DOHH2 (cell line): Measurements from ENCODE around the gene RNF141.

Experiments used
- H3F3A ChIP-seq: fragments of 200-600 bp; sonication (generic), shearing (Covaris generic); 2 replicates; pipeline ENCODE4 v1.6.0; 2016; ENCODE audit warnings: antibody characterized with exemption, mild to moderate bottlenecking; ENCODE audit not compliant: control insufficient read depth, insufficient read depth
- H3K27ac ChIP-seq: fragments of 200-600 bp; sonication (generic); 2 replicates; pipeline ENCODE4 v1.5.1; 2014; ENCODE audit warnings: low read depth, mild to moderate bottlenecking, low read length, moderate library complexity
- H3K27me3 ChIP-seq: fragments of 200-600 bp; sonication (generic); 2 replicates; pipeline ENCODE4 v1.6.1; 2014; ENCODE audit warnings: mild to moderate bottlenecking, low read length, mixed read lengths; ENCODE audit not compliant: control insufficient read depth
- H3K36me3 ChIP-seq: fragments of 200-600 bp; sonication (generic); 2 replicates; pipeline ENCODE4 v1.6.1; 2014; ENCODE audit warnings: mild to moderate bottlenecking, low read length, moderate library complexity, mixed read lengths; ENCODE audit not compliant: control insufficient read depth
- H3K4me1 ChIP-seq: fragments of 200-600 bp; sonication (generic); 2 replicates; pipeline ENCODE4 v1.6.1; 2014; ENCODE audit warnings: mild to moderate bottlenecking, low read length, mixed read lengths; ENCODE audit not compliant: control insufficient read depth
- H3K4me2 ChIP-seq: fragments of 200-600 bp; sonication (generic); 2 replicates; pipeline ENCODE4 v1.6.0; 2014; ENCODE audit warnings: mild to moderate bottlenecking, low read length, moderate library complexity
- H3K4me3 ChIP-seq: fragments of 200-600 bp; sonication (generic); 2 replicates; pipeline ENCODE4 v1.5.1; 2014; ENCODE audit warnings: mild to moderate bottlenecking, low read length, mixed read lengths
- H3K79me2 ChIP-seq: fragments of 200-600 bp; sonication (generic); 2 replicates; pipeline ENCODE4 v1.6.1; 2014; ENCODE audit warnings: mild to moderate bottlenecking, low read length, mixed read lengths; ENCODE audit not compliant: control insufficient read depth
- H3K9me2 ChIP-seq: fragments of 200-600 bp; sonication (generic); replicated peaks from 2 replicates; pipeline ENCODE4 v1.6.1; 2014; ENCODE audit warnings: mild to moderate bottlenecking, low read length, mixed read lengths; ENCODE audit not compliant: control insufficient read depth
- H3K9me3 ChIP-seq: fragments of 200-600 bp; sonication (generic); 2 replicates; pipeline ENCODE4 v1.6.1; 2014; ENCODE audit warnings: antibody characterized with exemption, low read length, mixed read lengths; ENCODE audit not compliant: control insufficient read depth, insufficient read depth
- H4K20me1 ChIP-seq: fragments of 200-600 bp; sonication (generic); 2 replicates; pipeline ENCODE4 v1.6.0; 2014; ENCODE audit warnings: low read depth, mild to moderate bottlenecking, antibody characterized with exemption, low read length, moderate library complexity; ENCODE audit not compliant: control insufficient read depth, insufficient read depth
- EZH2phosphoT487 ChIP-seq: fragments of 200-600 bp; sonication (generic); IDR thresholded peaks from 2 replicates; pipeline ENCODE4 v1.6.1; 2017; ENCODE audit warnings: borderline replicate concordance, mild to moderate bottlenecking, antibody characterized with exemption, low read length, moderate library complexity, mixed read lengths
- TF ChIP-seq, protein P1 (sequence below): fragments of 200-600 bp; sonication (generic); IDR thresholded peaks from one replicate; pipeline ENCODE4 v1.5.1; 2014; ENCODE audit warnings: antibody characterized with exemption, mild to moderate bottlenecking, low read depth, low read length; ENCODE audit not compliant: poor library complexity, severe bottlenecking

The RNF141 gene

DNA sequence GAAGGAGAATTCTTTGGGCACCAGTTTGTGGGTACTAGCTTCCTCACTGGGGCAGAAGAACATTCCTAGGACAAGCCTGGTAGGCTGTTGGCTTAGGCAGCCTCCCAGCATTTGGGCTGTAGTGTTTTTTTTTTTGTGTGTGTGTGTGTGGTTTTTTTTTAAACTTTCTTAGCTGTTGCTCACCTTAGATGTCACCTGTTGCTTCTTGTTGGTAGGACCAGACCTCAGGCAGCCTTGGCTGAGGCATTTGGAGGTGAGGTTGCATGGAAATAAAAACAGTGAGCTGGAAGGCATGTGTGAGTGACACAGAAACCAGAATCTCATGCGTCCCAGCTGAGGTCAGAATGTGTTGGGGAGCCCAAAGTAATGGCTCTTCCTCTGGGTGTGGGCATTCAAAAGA, 64.6 kb downstream of the RNF141 start:
- no peaks in the 10 kb centered on the region for H3K9me2 ChIP-seq
- no peak for TF ChIP-seq EZH2phosphoT487
- TF ChIP-seq, protein P1, sequence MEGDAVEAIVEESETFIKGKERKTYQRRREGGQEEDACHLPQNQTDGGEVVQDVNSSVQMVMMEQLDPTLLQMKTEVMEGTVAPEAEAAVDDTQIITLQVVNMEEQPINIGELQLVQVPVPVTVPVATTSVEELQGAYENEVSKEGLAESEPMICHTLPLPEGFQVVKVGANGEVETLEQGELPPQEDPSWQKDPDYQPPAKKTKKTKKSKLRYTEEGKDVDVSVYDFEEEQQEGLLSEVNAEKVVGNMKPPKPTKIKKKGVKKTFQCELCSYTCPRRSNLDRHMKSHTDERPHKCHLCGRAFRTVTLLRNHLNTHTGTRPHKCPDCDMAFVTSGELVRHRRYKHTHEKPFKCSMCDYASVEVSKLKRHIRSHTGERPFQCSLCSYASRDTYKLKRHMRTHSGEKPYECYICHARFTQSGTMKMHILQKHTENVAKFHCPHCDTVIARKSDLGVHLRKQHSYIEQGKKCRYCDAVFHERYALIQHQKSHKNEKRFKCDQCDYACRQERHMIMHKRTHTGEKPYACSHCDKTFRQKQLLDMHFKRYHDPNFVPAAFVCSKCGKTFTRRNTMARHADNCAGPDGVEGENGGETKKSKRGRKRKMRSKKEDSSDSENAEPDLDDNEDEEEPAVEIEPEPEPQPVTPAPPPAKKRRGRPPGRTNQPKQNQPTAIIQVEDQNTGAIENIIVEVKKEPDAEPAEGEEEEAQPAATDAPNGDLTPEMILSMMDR, result no peak
- H3F3A ChIP-seq, result no peaks in the 10 kb centered on the region; the same call in 1 of the 2 replicates
- H3K4me1 ChIP-seq, result no peaks in the 10 kb centered on the region
- no peak overlapping the region for H3K27ac ChIP-seq
- no peaks in the 10 kb centered on the region for H4K20me1 ChIP-seq
- H3K36me3 ChIP-seq, result peaks cover 3% of the 10 kb centered on the region; the same call in 1 of the 2 replicates
- no peaks in the 10 kb centered on the region for H3K9me3 ChIP-seq
- no peak overlapping the region for H3K4me3 ChIP-seq
- H3K4me2 ChIP-seq, result no peak overlapping the region
- no peaks in the 10 kb centered on the region for H3K27me3 ChIP-seq
- H3K79me2 ChIP-seq, result no peaks in the 10 kb centered on the region

DNA sequence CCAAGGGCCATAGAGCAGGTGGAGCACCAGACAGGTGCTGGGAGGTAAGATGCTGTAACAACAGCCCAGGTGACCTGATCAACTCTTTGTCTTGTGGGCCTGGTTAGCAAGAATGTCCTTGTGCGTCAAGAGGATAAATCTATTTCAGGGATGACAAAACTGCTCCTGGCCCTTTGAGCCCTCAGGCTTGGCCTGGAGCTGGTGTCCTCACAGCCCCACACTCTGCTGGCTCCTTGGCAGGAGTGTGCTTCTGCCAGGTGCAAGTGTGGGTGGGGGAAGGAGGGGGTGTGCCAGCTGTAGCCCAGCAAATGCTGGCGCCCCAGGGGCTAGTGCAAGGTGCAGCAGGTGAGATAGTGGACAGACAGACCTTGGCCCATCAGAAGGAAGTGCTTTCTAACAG, 66.4 kb downstream of the RNF141 start:
- H3K9me3 ChIP-seq, result no peaks in the 10 kb centered on the region
- no peaks in the 10 kb centered on the region for H4K20me1 ChIP-seq
- H3K27ac ChIP-seq, result no peak overlapping the region
- no peaks in the 10 kb centered on the region for H3K27me3 ChIP-seq
- no peaks in the 10 kb centered on the region for H3K79me2 ChIP-seq
- no peak overlapping the region for H3K4me3 ChIP-seq
- peaks cover 3% of the 10 kb centered on the region; the same call in 1 of the 2 replicates for H3K36me3 ChIP-seq
- H3K4me2 ChIP-seq, result no peak overlapping the region
- H3K4me1 ChIP-seq, result no peaks in the 10 kb centered on the region
- TF ChIP-seq, protein P1, result no peak
- TF ChIP-seq EZH2phosphoT487, result no peak
- H3K9me2 ChIP-seq, result no peaks in the 10 kb centered on the region
- no peaks in the 10 kb centered on the region for H3F3A ChIP-seq

DNA sequence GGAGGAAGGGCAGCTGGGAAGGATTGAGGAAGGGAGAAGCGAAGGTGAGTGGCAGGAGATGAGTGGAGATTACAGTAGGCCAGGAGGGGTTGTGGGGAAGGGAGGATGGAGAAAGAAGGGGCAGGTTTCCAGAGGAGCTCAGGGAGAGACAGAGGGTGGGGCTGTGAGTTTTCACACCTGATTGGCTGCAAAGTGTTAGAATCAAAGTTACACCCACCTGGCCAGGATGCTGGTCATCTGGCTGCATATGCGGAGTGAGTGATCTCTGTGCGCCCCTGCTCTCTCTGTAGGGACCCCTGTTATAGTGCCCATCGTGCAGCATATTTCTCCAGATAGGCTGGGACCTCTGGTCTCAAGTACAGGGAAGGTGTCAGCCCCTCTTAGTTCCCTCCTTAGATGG, 67.6 kb downstream of the RNF141 start:
- H3K27me3 ChIP-seq, result no peaks in the 10 kb centered on the region
- H3K4me1 ChIP-seq, result no peaks in the 10 kb centered on the region
- no peaks in the 10 kb centered on the region for H3K9me3 ChIP-seq
- no peak overlapping the region for H3K4me2 ChIP-seq
- H4K20me1 ChIP-seq, result no peaks in the 10 kb centered on the region
- H3K9me2 ChIP-seq, result no peaks in the 10 kb centered on the region
- H3K27ac ChIP-seq, result no peak overlapping the region
- no peaks in the 10 kb centered on the region for H3F3A ChIP-seq
- H3K79me2 ChIP-seq, result no peaks in the 10 kb centered on the region
- H3K36me3 ChIP-seq, result no peaks in the 10 kb centered on the region
- no peak overlapping the region for H3K4me3 ChIP-seq
- TF ChIP-seq, protein P1, result no peak
- TF ChIP-seq EZH2phosphoT487, result no peak
